Neural crest cell (in vitro differentiated cells): Measurements from ENCODE around the gene GPX2. TPM values are rescaled to one million over a fixed set of nuclear protein-coding genes. Genes with fewer than 3 reads are reported as not detected.

ENCODE experiments used
- DNase-seq: peaks from one replicate; pipeline ENCODE4 v3.0.0; 2021; ENCODE audit warnings: low read depth, mixed read lengths, low spot score
- H3K27ac Mint-ChIP-seq: one replicate; pipeline ENCODE4 v1.8.0; 2021; ENCODE audit warnings: mild to moderate bottlenecking, mixed read lengths; ENCODE audit not compliant: unreplicated experiment
- H3K27me3 Mint-ChIP-seq: 2 replicates; pipeline ENCODE4 v1.8.0; 2021; ENCODE audit warnings: low read depth, mild to moderate bottlenecking, mixed read lengths
- H3K36me3 Mint-ChIP-seq: 2 replicates; pipeline ENCODE4 v1.8.0; 2021; ENCODE audit warnings: low read depth, mild to moderate bottlenecking, mixed read lengths
- H3K4me1 Mint-ChIP-seq: 2 replicates; pipeline ENCODE4 v1.8.0; 2021; ENCODE audit warnings: mixed read lengths
- H3K4me3 Mint-ChIP-seq: one replicate; pipeline ENCODE4 v1.8.0; 2021; ENCODE audit warnings: mild to moderate bottlenecking, mixed read lengths
- H3K9me3 Mint-ChIP-seq: 2 replicates; pipeline ENCODE4 v1.8.0; 2021; ENCODE audit warnings: mixed read lengths
- total RNA-seq: library from RNA; stranded (reverse); gene quantifications from 2 replicates; pipeline ENCODE4 v1.2.1, GENCODE V29; 2021
- TF ChIP-seq, protein P1 (sequence below): fragments of 200-600 bp; sonication (generic); conservative IDR thresholded peaks from 2 replicates; pipeline ENCODE4 v1.5.0; 2021; ENCODE audit warnings: antibody characterized with exemption, mild to moderate bottlenecking

Gene GPX2
- total RNA-seq, 1 donor from 2014 or later, result not detected

DNA sequence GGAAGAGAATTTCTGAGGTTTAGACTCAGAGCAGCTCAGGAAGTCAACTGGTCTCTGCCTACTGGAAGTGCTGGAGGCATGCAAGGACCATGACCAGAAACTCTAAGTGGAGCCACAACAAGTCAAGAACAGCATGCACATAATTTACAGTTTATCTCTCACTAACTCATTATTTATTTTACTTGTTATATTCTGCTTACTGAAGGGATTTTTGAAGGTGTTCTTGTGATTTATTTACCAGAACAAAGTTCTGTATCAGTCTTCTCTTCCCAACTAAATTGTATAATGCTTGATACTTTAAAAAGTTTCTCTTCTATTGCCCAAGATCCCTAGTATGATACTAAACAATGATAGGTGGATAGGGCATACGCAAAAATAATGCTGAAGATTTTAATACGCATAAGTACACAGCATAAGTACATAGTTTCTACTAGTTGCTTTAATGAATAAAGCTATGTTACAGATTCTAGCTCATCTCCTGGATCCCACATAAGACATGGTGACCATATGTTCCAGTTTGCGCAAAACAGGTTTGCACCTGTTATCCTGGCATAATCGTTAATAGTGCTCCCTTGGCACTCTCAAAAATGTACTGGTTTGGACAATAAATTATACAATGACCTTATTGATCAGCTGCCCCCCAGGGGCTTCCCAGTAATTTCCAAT, 51.2 kb downstream of the GPX2 start:
- no peak overlapping the region for H3K27ac Mint-ChIP-seq
- no peaks in the 10 kb centered on the region for H3K4me1 Mint-ChIP-seq
- no peaks in the 10 kb centered on the region for H3K9me3 Mint-ChIP-seq
- no peak overlapping the region for H3K4me3 Mint-ChIP-seq
- no peaks in the 10 kb centered on the region for H3K36me3 Mint-ChIP-seq
- TF ChIP-seq, protein P1, sequence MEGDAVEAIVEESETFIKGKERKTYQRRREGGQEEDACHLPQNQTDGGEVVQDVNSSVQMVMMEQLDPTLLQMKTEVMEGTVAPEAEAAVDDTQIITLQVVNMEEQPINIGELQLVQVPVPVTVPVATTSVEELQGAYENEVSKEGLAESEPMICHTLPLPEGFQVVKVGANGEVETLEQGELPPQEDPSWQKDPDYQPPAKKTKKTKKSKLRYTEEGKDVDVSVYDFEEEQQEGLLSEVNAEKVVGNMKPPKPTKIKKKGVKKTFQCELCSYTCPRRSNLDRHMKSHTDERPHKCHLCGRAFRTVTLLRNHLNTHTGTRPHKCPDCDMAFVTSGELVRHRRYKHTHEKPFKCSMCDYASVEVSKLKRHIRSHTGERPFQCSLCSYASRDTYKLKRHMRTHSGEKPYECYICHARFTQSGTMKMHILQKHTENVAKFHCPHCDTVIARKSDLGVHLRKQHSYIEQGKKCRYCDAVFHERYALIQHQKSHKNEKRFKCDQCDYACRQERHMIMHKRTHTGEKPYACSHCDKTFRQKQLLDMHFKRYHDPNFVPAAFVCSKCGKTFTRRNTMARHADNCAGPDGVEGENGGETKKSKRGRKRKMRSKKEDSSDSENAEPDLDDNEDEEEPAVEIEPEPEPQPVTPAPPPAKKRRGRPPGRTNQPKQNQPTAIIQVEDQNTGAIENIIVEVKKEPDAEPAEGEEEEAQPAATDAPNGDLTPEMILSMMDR, result no peak
- H3K27me3 Mint-ChIP-seq, result peaks cover 52% of the 10 kb centered on the region
- no peak for DNase-seq

GRCh38 chr14:64889352-64889751, 53.2 kb downstream of the GPX2 start:
- H3K27me3 Mint-ChIP-seq, result peaks cover 71% of the 10 kb centered on the region
- H3K4me1 Mint-ChIP-seq, result no peaks in the 10 kb centered on the region
- DNase-seq, result no peak
- H3K9me3 Mint-ChIP-seq, result no peaks in the 10 kb centered on the region
- H3K4me3 Mint-ChIP-seq, result no peak overlapping the region
- H3K27ac Mint-ChIP-seq, result no peak overlapping the region
- no peaks in the 10 kb centered on the region for H3K36me3 Mint-ChIP-seq
- TF ChIP-seq, protein P1, result no peak

Other genes with a start within 250 kb of the GPX2 start
- gene PLEKHG3, start 238.3 kb downstream of the GPX2 start, total RNA-seq, result 43.4 and 46.0 TPM in 2 replicates
- gene SPTB, start 62.8 kb downstream of the GPX2 start, total RNA-seq, result 0.16 and 0.18 TPM in 2 replicates
- gene CHURC1, start 28.3 kb downstream of the GPX2 start, total RNA-seq, result 33.1 and 34.4 TPM in 2 replicates
- gene RAB15, start 29.6 kb upstream of the GPX2 start, total RNA-seq, result 16.5 and 17.9 TPM in 2 replicates
- 28.6 and 37.3 TPM in 2 replicates for gene FNTB, start 44.1 kb upstream of the GPX2 start, total RNA-seq
- gene MAX, start 159.8 kb upstream of the GPX2 start, total RNA-seq, result 64.2 and 69.3 TPM in 2 replicates